SK-N-SH (cell line): ENCODE results near the gene MUSK. TPM values are rescaled to one million over a fixed set of nuclear protein-coding genes. Genes with fewer than 3 reads are reported as not detected.
A peak's percentile ranks its signal among the peaks of the same experiment; 100 is the strongest.

ENCODE experiments used
- CTCF ChIA-PET: fragments of 300-600, 350-600 bp; formaldehyde crosslinking; extraction: SDS; loops from one replicate; lab custom pipeline; 2021; lab: Yijun Ruan, JAX
- POLR2A ChIA-PET: fragments of 350-600 bp; sonication (Branson Sonifier 250); formaldehyde crosslinking; extraction: SDS; loops from one replicate; lab custom pipeline; 2020; ENCODE audit warnings: antibody characterized with exemption, inconsistent platforms; lab: Yijun Ruan, JAX
- DNase-seq: peaks from one replicate; pipeline ENCODE4 v3.0.0; 2012
- H2AFZ ChIP-seq: fragments of 200-600 bp; sonication (generic); 2 replicates; pipeline ENCODE4 v1.8.1; 2016; ENCODE audit warnings: antibody characterized with exemption, mild to moderate bottlenecking, low read depth
- H3F3A ChIP-seq: fragments of 200-600 bp; sonication (generic); replicated peaks from 2 replicates; pipeline ENCODE3; 2016; ENCODE audit warnings: antibody characterized with exemption, mild to moderate bottlenecking; ENCODE audit not compliant: insufficient read depth
- H3K27ac ChIP-seq, 2 experiments: fragments of 200-500 bp in 1 of 2; fragments of 200-600 bp in 1 of 2; sonication (Bioruptor generic) in 1 of 2; sonication (generic), shearing (Covaris generic) in 1 of 2; 2 replicates each; pipeline versions ENCODE4 v1.5.1 to v1.6.1; 2014 to 2016; ENCODE audit warnings: low read depth in 2 of 2, inconsistent platforms in 1 of 2, low read length in 1 of 2, mild to moderate bottlenecking in 1 of 2, mixed read lengths in 1 of 2
- H3K27me3 ChIP-seq: fragments of 200-600 bp; sonication (generic), shearing (Covaris generic); 2 replicates; pipeline ENCODE4 v1.6.1; 2016; ENCODE audit warnings: mixed run types; ENCODE audit not compliant: insufficient read depth
- H3K36me3 ChIP-seq, 2 experiments: fragments of 200-500 bp in 1 of 2; fragments of 200-600 bp in 1 of 2; sonication (Bioruptor generic) in 1 of 2; sonication (generic) in 1 of 2; replicated peaks in 1 of 2; 2 replicates each; pipeline versions ENCODE3 to v1.5.1; 2014 to 2016; ENCODE audit warnings: low read length in 1 of 2, mild to moderate bottlenecking in 1 of 2; ENCODE audit not compliant: insufficient read depth in 2 of 2, control insufficient read depth in 1 of 2
- H3K4me1 ChIP-seq, 2 experiments: fragments of 200-500 bp in 1 of 2; fragments of 200-600 bp in 1 of 2; sonication (Bioruptor generic) in 1 of 2; sonication (generic), shearing (Covaris generic) in 1 of 2; 2 replicates each; pipeline versions ENCODE4 v1.5.1 to v1.6.1; 2014 to 2016; ENCODE audit warnings: low read depth in 1 of 2, low read length in 1 of 2, mixed run types in 1 of 2; ENCODE audit not compliant: insufficient read depth in 2 of 2, control insufficient read depth in 1 of 2
- H3K4me2 ChIP-seq: fragments of 200-600 bp; sonication (generic), shearing (Covaris generic); 2 replicates; pipeline ENCODE4 v1.6.1; 2017; ENCODE audit warnings: mixed run types
- H3K4me3 ChIP-seq, 2 experiments: fragments of 200-500 bp in 1 of 2; fragments of 200-600 bp in 1 of 2; sonication (Bioruptor generic) in 1 of 2; sonication (generic), shearing (Covaris generic) in 1 of 2; 2 replicates each; pipeline versions ENCODE4 v1.5.1 to v1.8.1; 2014 to 2016; ENCODE audit warnings: low read depth in 2 of 2, inconsistent platforms in 1 of 2, low read length in 1 of 2, mild to moderate bottlenecking in 1 of 2, mixed read lengths in 1 of 2, moderate library complexity in 1 of 2
- H3K79me2 ChIP-seq: fragments of 200-600 bp; sonication (generic); 2 replicates; pipeline ENCODE4 v1.8.1; 2017; ENCODE audit warnings: mild to moderate bottlenecking; ENCODE audit not compliant: insufficient read depth
- H3K9ac ChIP-seq: fragments of 200-600 bp; sonication (generic); 2 replicates; pipeline ENCODE4 v1.6.1; 2017; ENCODE audit warnings: mixed run types
- H3K9me2 ChIP-seq: fragments of 200-600 bp; sonication (generic); 2 replicates; pipeline ENCODE4 v1.6.1; 2017; ENCODE audit warnings: mixed run types
- H3K9me3 ChIP-seq: fragments of 200-600 bp; sonication (generic); 2 replicates; pipeline ENCODE4 v1.6.1; 2017; ENCODE audit warnings: mixed run types, mild to moderate bottlenecking, moderate library complexity
- H4K20me1 ChIP-seq: fragments of 200-600 bp; sonication (generic); 2 replicates; pipeline ENCODE4 v1.6.1; 2017; ENCODE audit warnings: mild to moderate bottlenecking, mixed run types; ENCODE audit not compliant: insufficient read depth
- GATA2 ChIP-seq: sonication (generic); formaldehyde crosslinking; IDR thresholded peaks from 2 replicates; pipeline ENCODE4 v1.5.0; 2020; ENCODE audit warnings: mild to moderate bottlenecking, missing genetic modification reagents
- IRF3 ChIP-seq: fragments of 150-350 bp; IDR thresholded peaks from 2 replicates; pipeline ENCODE4 v1.6.1; 2016; ENCODE audit warnings: mild to moderate bottlenecking, low read depth, low read length
- MXI1 ChIP-seq: IDR thresholded peaks from 2 replicates; pipeline ENCODE4 v1.6.1; 2012; ENCODE audit warnings: mild to moderate bottlenecking, low read depth, low read length, improper control_type of control experiment
- RAD21 ChIP-seq: IDR thresholded peaks from 2 replicates; pipeline ENCODE4 v1.6.1; 2012; ENCODE audit warnings: mild to moderate bottlenecking, low read length
- SMC3 ChIP-seq: IDR thresholded peaks from 2 replicates; pipeline ENCODE4 v1.6.1; 2012; ENCODE audit warnings: low read depth, low read length, improper control_type of control experiment
- TEAD4 ChIP-seq: IDR thresholded peaks from 2 replicates; pipeline ENCODE4 v1.4.0; 2012; ENCODE audit warnings: mild to moderate bottlenecking, borderline replicate concordance; ENCODE audit not compliant: insufficient read depth
- YY1 ChIP-seq: IDR thresholded peaks from 2 replicates; pipeline ENCODE4 v1.4.0; 2012; ENCODE audit warnings: low read depth, mild to moderate bottlenecking
- WGBS: methylation state at CpG from one replicate; pipeline ENCODE4 v1.1.6; 2017; ENCODE audit warnings: low lambda C conversion rate; 5-methylcytosine and 5-hydroxymethylcytosine counted together
- polyA plus RNA-seq, 3 experiments: library from polyadenylated mRNA; depleted of rRNA; stranded (reverse); fragments of >200 nt; gene quantifications; 2 replicates each; pipeline ENCODE4 v1.2.3, GENCODE V29; 2012
- TF ChIP-seq, protein P1 (sequence below): fragments of 200-600 bp; sonication (generic); IDR thresholded peaks from 2 replicates; pipeline ENCODE4 v1.6.1; 2017; ENCODE audit warnings: antibody characterized with exemption, mild to moderate bottlenecking, moderate library complexity
- TF ChIP-seq, protein P2 (sequence below): IDR thresholded peaks from 2 replicates; pipeline ENCODE4; 2012

Gene MUSK
- polyA plus RNA-seq, 1 of the 3 experiments (the other 2 are of a cell fraction), result not detected

GRCh38 chr9:110638381-110638954, 30.1 kb upstream of the MUSK start:
- H3K4me1 ChIP-seq, result no peaks in the 10 kb centered on the region
- H3K9ac ChIP-seq, result no peak overlapping the region
- TF ChIP-seq GATA2 (CRISPR knock-in tag) (no peak), RAD21 (peak; percentile 78), IRF3 (no peak), SMC3 (peak; percentile 58), YY1 (no peak), TEAD4 (no peak)
- TF ChIP-seq, protein P1, sequence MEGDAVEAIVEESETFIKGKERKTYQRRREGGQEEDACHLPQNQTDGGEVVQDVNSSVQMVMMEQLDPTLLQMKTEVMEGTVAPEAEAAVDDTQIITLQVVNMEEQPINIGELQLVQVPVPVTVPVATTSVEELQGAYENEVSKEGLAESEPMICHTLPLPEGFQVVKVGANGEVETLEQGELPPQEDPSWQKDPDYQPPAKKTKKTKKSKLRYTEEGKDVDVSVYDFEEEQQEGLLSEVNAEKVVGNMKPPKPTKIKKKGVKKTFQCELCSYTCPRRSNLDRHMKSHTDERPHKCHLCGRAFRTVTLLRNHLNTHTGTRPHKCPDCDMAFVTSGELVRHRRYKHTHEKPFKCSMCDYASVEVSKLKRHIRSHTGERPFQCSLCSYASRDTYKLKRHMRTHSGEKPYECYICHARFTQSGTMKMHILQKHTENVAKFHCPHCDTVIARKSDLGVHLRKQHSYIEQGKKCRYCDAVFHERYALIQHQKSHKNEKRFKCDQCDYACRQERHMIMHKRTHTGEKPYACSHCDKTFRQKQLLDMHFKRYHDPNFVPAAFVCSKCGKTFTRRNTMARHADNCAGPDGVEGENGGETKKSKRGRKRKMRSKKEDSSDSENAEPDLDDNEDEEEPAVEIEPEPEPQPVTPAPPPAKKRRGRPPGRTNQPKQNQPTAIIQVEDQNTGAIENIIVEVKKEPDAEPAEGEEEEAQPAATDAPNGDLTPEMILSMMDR, result peak; percentile 67
- POLR2A ChIA-PET, result no interaction called here
- CTCF ChIA-PET, result interaction anchor here (0.6 to 1.3 kb wide), 9 partner anchors 9 to 975 kb away, joined by 3 to 4 read pairs (median 3); no protein-coding TSS in a partner anchor
- H3K36me3 ChIP-seq, result no peaks in the 10 kb centered on the region
- H3F3A ChIP-seq, result no peaks in the 10 kb centered on the region
- no peaks in the 10 kb centered on the region; the same call in 1 of the 2 replicates for H3K9me2 ChIP-seq
- 31% methylated on average over 4 of the region's 4 CpGs for WGBS
- H3K4me3 ChIP-seq, result no peak overlapping the region
- H3K27ac ChIP-seq, result no peak overlapping the region
- H3K9me3 ChIP-seq, result peaks cover 8% of the 10 kb centered on the region; the same call in 1 of the 2 replicates
- H3K27me3 ChIP-seq, result no peaks in the 10 kb centered on the region
- no peak for DNase-seq
- H3K4me2 ChIP-seq, result no peak overlapping the region
- no peaks in the 10 kb centered on the region for H3K79me2 ChIP-seq
- H4K20me1 ChIP-seq, result no peaks in the 10 kb centered on the region
- no peak overlapping the region for H2AFZ ChIP-seq

- TF ChIP-seq, protein P2, sequence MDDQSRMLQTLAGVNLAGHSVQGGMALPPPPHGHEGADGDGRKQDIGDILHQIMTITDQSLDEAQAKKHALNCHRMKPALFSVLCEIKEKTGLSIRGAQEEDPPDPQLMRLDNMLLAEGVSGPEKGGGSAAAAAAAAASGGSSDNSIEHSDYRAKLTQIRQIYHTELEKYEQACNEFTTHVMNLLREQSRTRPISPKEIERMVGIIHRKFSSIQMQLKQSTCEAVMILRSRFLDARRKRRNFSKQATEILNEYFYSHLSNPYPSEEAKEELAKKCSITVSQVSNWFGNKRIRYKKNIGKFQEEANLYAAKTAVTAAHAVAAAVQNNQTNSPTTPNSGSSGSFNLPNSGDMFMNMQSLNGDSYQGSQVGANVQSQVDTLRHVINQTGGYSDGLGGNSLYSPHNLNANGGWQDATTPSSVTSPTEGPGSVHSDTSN, result peak; percentile 42
- TF ChIP-seq MXI1, result no peak
- H3K4me1 ChIP-seq, result no peaks in the 10 kb centered on the region
- H3K27ac ChIP-seq, result no peak overlapping the region
- no peaks in the 10 kb centered on the region; the same call in 1 of the 2 replicates for H3K9me2 ChIP-seq
- DNase-seq, result no peak
- no peaks in the 10 kb centered on the region for H3K36me3 ChIP-seq
- H3K4me2 ChIP-seq, result no peak overlapping the region
- H2AFZ ChIP-seq, result no peak overlapping the region
- CTCF ChIA-PET, result interaction anchor here (0.8 to 0.9 kb wide), 2 partner anchors 396 to 659 kb away, joined by 3 to 4 read pairs; no protein-coding TSS in a partner anchor
- H3K27me3 ChIP-seq, result no peaks in the 10 kb centered on the region
- H3K79me2 ChIP-seq, result no peaks in the 10 kb centered on the region
- POLR2A ChIA-PET, result no interaction called here
- peaks cover 3% of the 10 kb centered on the region for H3F3A ChIP-seq
- no peak overlapping the region for H3K4me3 ChIP-seq
- no peak overlapping the region for H3K9ac ChIP-seq
- no peaks in the 10 kb centered on the region for H3K9me3 ChIP-seq
- H4K20me1 ChIP-seq, result no peaks in the 10 kb centered on the region
Measured at GRCh38 chr9:110640736-110641135, 27.9 kb upstream of the MUSK start.
